Fibroblast of skin of back (primary cell): Measurements from ENCODE around the gene CCDC50. TPM values are rescaled to one million over a fixed set of nuclear protein-coding genes. Genes with fewer than 3 reads are reported as not detected.

Source experiments
- DNase-seq: peaks from one replicate; pipeline ENCODE4 v3.0.0-alpha.2; 2013
- polyA plus RNA-seq, 2 experiments: library from polyadenylated mRNA; unstranded; fragments of 120-200 nt; gene quantifications; one replicate each; pipeline ENCODE4 v1.2.1, GENCODE V29; 2013; ENCODE audit not compliant: insufficient read length in 2 of 2

CCDC50 gene
- 82.1 TPM for polyA plus RNA-seq (2013, experiment 1 of 2; ENCODE audit: insufficient read length)
- 81.2 TPM for polyA plus RNA-seq (2013, experiment 2 of 2; ENCODE audit: insufficient read length)

- peak; percentile 75 for DNase-seq
Observed at GRCh38 chr3:191328962-191329653, at the start of gene CCDC50. CCDC50 (plus strand) TSS chr3:191329394; CDS start chr3:191329675, 281 bp downstream.

GRCh38 chr3:191280111-191280510 is 49.1 kb upstream of the CCDC50 start:
- no peak for DNase-seq

- DNase-seq, result no peak
Observed at GRCh38 chr3:191280882-191281281, 48.3 kb upstream of the CCDC50 start.

GRCh38 chr3:191282251-191283185 is 46.7 kb upstream of the CCDC50 start:
- DNase-seq, result no peak

- no peak for DNase-seq
Observed at GRCh38 chr3:191283400-191283799, 45.8 kb upstream of the CCDC50 start.

- peak; percentile 36 for DNase-seq
Observed at GRCh38 chr3:191290311-191291025, 38.7 kb upstream of the CCDC50 start.

- DNase-seq, result no peak
Observed at GRCh38 chr3:191292243-191293015, 36.8 kb upstream of the CCDC50 start.

GRCh38 chr3:191294291-191294690 is 34.9 kb upstream of the CCDC50 start:
- no peak for DNase-seq

- no peak for DNase-seq
Observed at GRCh38 chr3:191296041-191296541, 33.1 kb upstream of the CCDC50 start.

- DNase-seq, result no peak
Observed at GRCh38 chr3:191298846-191299245, 30.3 kb upstream of the CCDC50 start.

GRCh38 chr3:191300422-191300821 is 28.8 kb upstream of the CCDC50 start:
- DNase-seq, result no peak

GRCh38 chr3:191301017-191301416 is 28.2 kb upstream of the CCDC50 start:
- no peak for DNase-seq

GRCh38 chr3:191301782-191302411 is 27.3 kb upstream of the CCDC50 start:
- no peak for DNase-seq

- DNase-seq, result no peak
Observed at GRCh38 chr3:191302451-191302850, 26.7 kb upstream of the CCDC50 start.

- no peak for DNase-seq
Observed at GRCh38 chr3:191303596-191303995, 25.6 kb upstream of the CCDC50 start.

GRCh38 chr3:191306428-191306827 is 22.8 kb upstream of the CCDC50 start:
- DNase-seq, result no peak

GRCh38 chr3:191307341-191307740 is 21.9 kb upstream of the CCDC50 start:
- DNase-seq, result no peak

GRCh38 chr3:191313296-191313695 is 15.9 kb upstream of the CCDC50 start:
- DNase-seq, result no peak

- no peak for DNase-seq
Observed at GRCh38 chr3:191314109-191314728, 15.0 kb upstream of the CCDC50 start.

GRCh38 chr3:191316876-191317603 is 12.2 kb upstream of the CCDC50 start:
- no peak for DNase-seq
